CD4-positive, CD25-positive, alpha-beta regulatory T cell (primary cell): ENCODE measurements around the gene GALNT12. TPM values are rescaled to one million over a fixed set of nuclear protein-coding genes. Genes with fewer than 3 reads are reported as not detected.
A peak's percentile ranks its signal among the peaks of the same experiment; 100 is the strongest.

Source experiments
- ATAC-seq, 2 donors: fragments of 150-1000 bp; cut with Tn5 transposase; one replicate each; pipeline ENCODE4 v1.10.0; 2021; ENCODE audit warnings: low read depth in 2 of 2, moderate number of reproducible peaks in 2 of 2, moderate library complexity in 1 of 2
- DNase-seq, 3 donors: peaks; one replicate each; pipeline versions ENCODE4 v3.0.0 to v3.0.0-alpha.2; 2012 to 2022; ENCODE audit warnings: mixed read lengths in 1 of 3
- H3K27ac ChIP-seq: one replicate; pipeline ENCODE4 v1.7.0; 2013; ENCODE audit warnings: mild to moderate bottlenecking, low read length; ENCODE audit not compliant: insufficient read depth, poor library complexity, severe bottlenecking
- H3K27me3 ChIP-seq: one replicate; pipeline ENCODE4 v1.7.0; 2013; ENCODE audit warnings: low read length; ENCODE audit not compliant: control insufficient read depth, insufficient read depth
- H3K36me3 ChIP-seq: one replicate; pipeline ENCODE4 v1.7.0; 2013; ENCODE audit warnings: mild to moderate bottlenecking, low read length, moderate library complexity; ENCODE audit not compliant: control insufficient read depth, insufficient read depth
- H3K4me1 ChIP-seq: 2 replicates; pipeline ENCODE4 v1.7.0; 2013; ENCODE audit warnings: mild to moderate bottlenecking, low read length; ENCODE audit not compliant: insufficient read depth, control insufficient read depth, poor library complexity, severe bottlenecking
- H3K4me3 ChIP-seq: one replicate; pipeline ENCODE4 v1.7.0; 2013; ENCODE audit warnings: low read depth, mild to moderate bottlenecking, low read length, moderate library complexity
- H3K9me3 ChIP-seq, 2 experiments: 1 replicate in 1 of 2; 2 replicates in 1 of 2; pipeline ENCODE4 v1.7.0; 2013; ENCODE audit warnings: low read length in 2 of 2, mild to moderate bottlenecking in 1 of 2, moderate library complexity in 1 of 2; ENCODE audit not compliant: control insufficient read depth in 2 of 2
- H3K27ac Mint-ChIP-seq, 3 donors: one replicate each; pipeline ENCODE4 v1.8.0; 2020 to 2022; ENCODE audit warnings: mild to moderate bottlenecking in 3 of 3, mixed read lengths in 3 of 3, moderate library complexity in 2 of 3
- H3K27me3 Mint-ChIP-seq: one replicate; pipeline ENCODE4 v1.8.0; 2022; ENCODE audit warnings: mild to moderate bottlenecking, mixed read lengths
- H3K36me3 Mint-ChIP-seq: one replicate; pipeline ENCODE4 v1.8.0; 2020; ENCODE audit warnings: mixed read lengths
- H3K4me1 Mint-ChIP-seq, 4 donors: one replicate each; pipeline ENCODE4 v1.8.0; 2020 to 2022; ENCODE audit warnings: mixed read lengths in 4 of 4, mild to moderate bottlenecking in 1 of 4
- H3K4me3 Mint-ChIP-seq, 4 donors: one replicate each; pipeline ENCODE4 v1.8.0; 2020 to 2022; ENCODE audit warnings: mild to moderate bottlenecking in 4 of 4, mixed read lengths in 4 of 4, moderate library complexity in 3 of 4
- H3K9me3 Mint-ChIP-seq, 7 donors: one replicate each; pipeline ENCODE4 v1.8.0; 2020 to 2022; ENCODE audit warnings: mixed read lengths in 7 of 7, mild to moderate bottlenecking in 3 of 7, moderate library complexity in 2 of 7
- polyA plus RNA-seq, 4 donors: library from polyadenylated mRNA; unstranded; fragments of 300-500 nt; fragmentation: Illumina TruSeq; gene quantifications; one replicate each; pipeline ENCODE4 v1.2.3, GENCODE V29; 2021
- total RNA-seq: library from RNA; stranded (reverse); gene quantifications from one replicate; pipeline ENCODE4 v1.2.3, GENCODE V29; 2022

GALNT12 gene
- total and polyA plus RNA-seq, 5 donors from 2014 or later: 1.4 to 4.7 (median 2.0) TPM

GRCh38 chr9:98791608-98792490, 15.6 kb upstream of the GALNT12 start:
- Mint-ChIP-seq H3K36me3 (peaks cover 3% of the 10 kb centered on the region), H3K27ac (no peak overlapping the region), H3K4me3 (peak overlapping the region in 2 of 4 donors; percentile 11 to 53), H3K9me3 (no peaks in the 10 kb centered on the region), H3K4me1 (peaks cover 15 to 34% (median 19%) of the 10 kb centered on the region in 4 donors), H3K27me3 (peaks cover 1% of the 10 kb centered on the region)
- Histone ChIP-seq H3K4me3 (no peak overlapping the region), H3K27me3 (no peaks in the 10 kb centered on the region), H3K9me3 (no peaks in the 10 kb centered on the region), H3K36me3 (no peaks in the 10 kb centered on the region), H3K4me1 (peaks cover 11% of the 10 kb centered on the region), H3K27ac (no peak overlapping the region)
- DNase-seq: no peak
- ATAC-seq: no peak

DNA sequence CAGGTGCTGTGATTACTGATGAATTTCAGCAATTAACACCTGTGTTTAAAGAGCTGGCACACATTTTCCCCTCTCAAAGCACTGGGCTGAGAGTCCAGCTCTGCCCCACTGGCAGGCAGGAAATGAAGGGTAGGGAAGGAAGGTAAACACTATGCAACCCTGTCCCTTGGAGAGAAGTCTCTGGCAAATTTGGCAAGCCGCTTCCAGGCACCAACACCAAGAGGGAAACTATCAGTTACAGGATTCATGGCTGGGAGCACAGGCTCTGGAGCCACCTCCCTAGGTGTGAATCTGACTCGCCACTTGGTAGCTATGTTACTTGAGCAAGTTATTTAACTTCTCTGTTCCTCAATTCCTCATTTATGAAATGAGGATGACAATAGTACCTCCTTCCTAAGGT, 14.4 kb upstream of the GALNT12 start:
- H3K36me3 Mint-ChIP-seq: peaks cover 7% of the 10 kb centered on the region
- no peak for ATAC-seq
- H3K9me3 Mint-ChIP-seq: peaks cover 0 to 4% (median 0%) of the 10 kb centered on the region in 7 donors
- H3K27ac Mint-ChIP-seq: no peak overlapping the region
- H3K36me3 ChIP-seq: no peaks in the 10 kb centered on the region
- no peak for DNase-seq
- H3K4me1 ChIP-seq: peaks cover 13% of the 10 kb centered on the region
- H3K9me3 ChIP-seq: peaks cover under 1% of the 10 kb centered on the region in 2 experiments
- H3K27me3 Mint-ChIP-seq: peaks cover 9% of the 10 kb centered on the region
- peaks cover 15 to 39% (median 20%) of the 10 kb centered on the region in 4 donors for H3K4me1 Mint-ChIP-seq
- peak overlapping the region in 1 of 4 donors; percentile 62 for H3K4me3 Mint-ChIP-seq
- no peak overlapping the region for H3K27ac ChIP-seq
- H3K27me3 ChIP-seq: no peaks in the 10 kb centered on the region
- no peak overlapping the region for H3K4me3 ChIP-seq

- H3K9me3 Mint-ChIP-seq: peaks cover 0 to 12% (median 1%) of the 10 kb centered on the region in 7 donors
- Histone ChIP-seq H3K27me3 (no peaks in the 10 kb centered on the region), H3K9me3 (peaks cover 9 to 15% of the 10 kb centered on the region in 2 experiments), H3K27ac (no peak overlapping the region), H3K4me3 (peak overlapping the region; percentile 60), H3K36me3 (no peaks in the 10 kb centered on the region), H3K4me1 (peaks cover 13% of the 10 kb centered on the region)
- ATAC-seq (no peak), DNase-seq (no peak)
- H3K4me3 Mint-ChIP-seq: peak overlapping the region; percentile 31 to 83 (median 70)
- peaks cover 10% of the 10 kb centered on the region for H3K36me3 Mint-ChIP-seq
- no peak overlapping the region for H3K27ac Mint-ChIP-seq
- peaks cover 11% of the 10 kb centered on the region for H3K27me3 Mint-ChIP-seq
- H3K4me1 Mint-ChIP-seq: peaks cover 9 to 39% (median 21%) of the 10 kb centered on the region in 4 donors
Measured at GRCh38 chr9:98794802-98795201, 12.7 kb upstream of the GALNT12 start.

DNA sequence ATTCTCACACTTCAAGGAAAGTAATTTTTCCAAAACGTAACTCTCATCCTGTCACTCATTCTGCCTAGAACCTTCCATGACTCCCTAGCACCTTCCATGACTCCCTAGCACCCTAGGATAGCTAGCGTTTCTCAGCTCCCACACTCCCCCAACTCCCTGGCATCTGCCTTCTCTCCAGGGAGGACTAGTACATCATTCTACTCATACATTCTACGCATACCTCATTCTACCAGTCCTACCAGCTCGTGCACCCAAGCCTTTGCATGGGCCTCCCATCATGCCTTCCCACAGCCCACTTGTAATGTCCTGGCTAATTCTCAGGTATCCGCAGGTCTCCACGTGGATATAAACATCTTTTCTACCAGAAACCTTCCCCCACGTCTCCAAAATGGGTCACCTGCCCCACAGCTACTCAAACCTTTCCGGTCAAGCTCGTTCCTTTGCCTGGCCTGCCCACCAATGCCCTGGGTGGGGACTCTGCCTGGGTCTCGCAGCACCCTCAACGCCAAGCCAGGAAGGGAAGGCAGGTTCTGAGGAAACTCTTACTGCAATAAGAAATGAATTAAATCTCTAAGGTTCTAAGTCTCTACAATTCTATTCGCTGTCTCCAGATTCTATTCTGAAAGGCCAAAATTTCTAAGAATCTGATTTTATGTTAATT, 12.0 kb upstream of the GALNT12 start:
- Mint-ChIP-seq H3K9me3 (peaks cover 0 to 12% (median 1%) of the 10 kb centered on the region in 7 donors), H3K27ac (peak overlapping the region in 1 of 3 donors; percentile 77), H3K4me3 (peak overlapping the region; percentile 31 to 83 (median 70)), H3K4me1 (peaks cover 9 to 39% (median 21%) of the 10 kb centered on the region in 4 donors), H3K27me3 (peaks cover 15% of the 10 kb centered on the region), H3K36me3 (peaks cover 10% of the 10 kb centered on the region)
- ATAC-seq (no peak), DNase-seq (no peak)
- peak overlapping the region; percentile 60 for H3K4me3 ChIP-seq
- H3K27ac ChIP-seq: no peak overlapping the region
- no peaks in the 10 kb centered on the region for H3K36me3 ChIP-seq
- no peaks in the 10 kb centered on the region for H3K27me3 ChIP-seq
- H3K4me1 ChIP-seq: peaks cover 13% of the 10 kb centered on the region
- peaks cover 9 to 15% of the 10 kb centered on the region in 2 experiments for H3K9me3 ChIP-seq

- H3K4me1 ChIP-seq: peaks cover 13% of the 10 kb centered on the region
- peaks cover 7 to 37% (median 21%) of the 10 kb centered on the region in 4 donors for H3K4me1 Mint-ChIP-seq
- H3K27me3 Mint-ChIP-seq: peaks cover 15% of the 10 kb centered on the region
Measured at GRCh38 chr9:98795970-98796363, 11.5 kb upstream of the GALNT12 start.

GRCh38 chr9:98796364-98797101, 10.9 kb upstream of the GALNT12 start, which contains the start of gene ANKS6:
TSS of gene ANKS6 (minus strand) at chr9:98796555. CDS start at chr9:98796491, 64 bp downstream.
- peak within 1 kb of the TSS; percentile 45 for H3K27ac ChIP-seq

More at GRCh38 chr9:98795970-98796363, 11.5 kb upstream of the GALNT12 start:
- Histone ChIP-seq H3K27me3 (no peaks in the 10 kb centered on the region), H3K27ac (no peak overlapping the region), H3K9me3 (peaks cover 9 to 15% of the 10 kb centered on the region in 2 experiments), H3K36me3 (no peaks in the 10 kb centered on the region), H3K4me3 (peak overlapping the region; percentile 60)
- DNase-seq (no peak), ATAC-seq (peak; percentile 5 to 9)
- Mint-ChIP-seq H3K36me3 (peaks cover 10% of the 10 kb centered on the region), H3K9me3 (peaks cover 0 to 12% (median 1%) of the 10 kb centered on the region in 7 donors), H3K27ac (peak overlapping the region in 1 of 3 donors; percentile 77), H3K4me3 (peak overlapping the region; percentile 31 to 83 (median 70))

GRCh38 chr9:98797491-98797890, 10.0 kb upstream of the GALNT12 start:
- Histone ChIP-seq H3K36me3 (no peaks in the 10 kb centered on the region), H3K4me1 (peaks cover 13% of the 10 kb centered on the region), H3K9me3 (peaks cover 9 to 15% of the 10 kb centered on the region in 2 experiments), H3K27ac (no peak overlapping the region), H3K4me3 (no peak overlapping the region), H3K27me3 (no peaks in the 10 kb centered on the region)
- H3K27me3 Mint-ChIP-seq: peaks cover 21% of the 10 kb centered on the region
- ATAC-seq (no peak), DNase-seq (no peak)
- H3K4me1 Mint-ChIP-seq: peaks cover 4 to 25% (median 14%) of the 10 kb centered on the region in 4 donors
- peaks cover 10% of the 10 kb centered on the region for H3K36me3 Mint-ChIP-seq
- peaks cover 0 to 12% (median 1%) of the 10 kb centered on the region in 7 donors for H3K9me3 Mint-ChIP-seq
- H3K27ac Mint-ChIP-seq: peak overlapping the region in 1 of 3 donors; percentile 69
- H3K4me3 Mint-ChIP-seq: peak overlapping the region; percentile 71 to 95 (median 81)

More at GRCh38 chr9:98796364-98797101, 10.9 kb upstream of the GALNT12 start, which contains the start of gene ANKS6:
- Mint-ChIP-seq H3K27me3 (peaks cover 15% of the 10 kb centered on the region), H3K9me3 (peaks cover 0 to 12% (median 1%) of the 10 kb centered on the region in 7 donors), H3K36me3 (peaks cover 10% of the 10 kb centered on the region), H3K4me1 (peaks cover 4 to 33% (median 21%) of the 10 kb centered on the region in 4 donors), H3K27ac (peak within 1 kb of the TSS; percentile 76 to 92 (median 77)), H3K4me3 (peak within 1 kb of the TSS; percentile 86 to 96 (median 90))
- Histone ChIP-seq H3K9me3 (peaks cover 9 to 15% of the 10 kb centered on the region in 2 experiments), H3K4me3 (peak within 1 kb of the TSS; percentile 60), H3K27me3 (no peaks in the 10 kb centered on the region), H3K36me3 (no peaks in the 10 kb centered on the region), H3K4me1 (peaks cover 13% of the 10 kb centered on the region)
- ATAC-seq (peak; percentile 93 to 95), DNase-seq (peak; percentile 71 to 81 (median 71))
